ENCODE results near the gene CDKN2AIPNL.

DNA sequence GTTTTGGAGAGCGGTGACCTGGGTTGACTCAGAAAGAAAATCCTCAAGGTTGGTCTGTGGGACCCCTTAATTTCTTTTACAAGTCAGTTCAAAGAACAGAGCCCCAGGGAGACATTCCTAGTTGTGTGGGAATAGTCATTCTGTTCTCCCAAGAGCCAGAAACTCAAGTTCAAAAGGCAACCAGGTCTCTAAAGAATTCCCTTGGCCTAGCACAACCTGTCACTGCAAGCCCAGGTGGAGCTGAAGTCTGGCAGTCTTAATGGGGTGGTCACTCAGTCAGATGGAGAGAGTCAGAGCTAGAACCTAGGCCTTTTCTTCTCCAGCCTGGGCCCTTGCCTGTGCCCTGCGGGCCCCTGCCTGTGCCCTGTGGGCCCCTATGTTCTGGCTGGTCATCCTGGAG is 37.5 kb upstream of the CDKN2AIPNL start:
- TF ChIP-seq, protein P1, sequence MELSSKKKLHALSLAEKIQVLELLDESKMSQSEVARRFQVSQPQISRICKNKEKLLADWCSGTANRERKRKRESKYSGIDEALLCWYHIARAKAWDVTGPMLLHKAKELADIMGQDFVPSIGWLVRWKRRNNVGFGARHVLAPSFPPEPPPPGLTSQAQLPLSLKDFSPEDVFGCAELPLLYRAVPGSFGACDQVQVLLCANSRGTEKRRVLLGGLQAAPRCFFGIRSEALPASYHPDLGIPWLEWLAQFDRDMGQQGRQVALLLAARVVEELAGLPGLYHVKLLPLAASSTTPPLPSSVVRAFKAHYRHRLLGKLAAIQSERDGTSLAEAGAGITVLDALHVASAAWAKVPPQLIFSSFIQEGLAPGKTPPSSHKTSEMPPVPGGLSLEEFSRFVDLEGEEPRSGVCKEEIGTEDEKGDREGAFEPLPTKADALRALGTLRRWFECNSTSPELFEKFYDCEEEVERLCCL (CRISPR knock-in tag; IDR thresholded peaks at IDR 0.05; ENCODE audit: borderline replicate concordance): no peak
- TF ChIP-seq SMAD1 (CRISPR knock-in tag; IDR thresholded peaks at IDR 0.05; ENCODE audit: borderline replicate concordance, low read depth) (no peak), NR1H2 (CRISPR knock-in tag; IDR thresholded peaks at IDR 0.05; ENCODE audit: borderline replicate concordance, low read depth) (no peak), ETV6 (CRISPR knock-in tag; conservative IDR thresholded peaks at IDR 0.05) (no peak)

Data from HepG2 (cell line).